Measurements from ENCODE around the gene DNAJC24. TPM values are rescaled to one million over a fixed set of nuclear protein-coding genes. Genes with fewer than 3 reads are reported as not detected.

The DNAJC24 gene
- total and polyA plus RNA-seq, 7 donors = 8.9 to 22.0 (median 14.9) TPM

GRCh38 chr11:31479066-31479465 lies 109.4 kb downstream of the DNAJC24 start:
- H3K9me3 ChIP-seq = no peaks in the 10 kb centered on the region
- H3K27ac ChIP-seq = no peak overlapping the region
- TF ChIP-seq CTCF (IDR thresholded peaks at IDR 0.05) = no peak
- H3K4me3 ChIP-seq = no peak overlapping the region
- intact Hi-C loops (cut with DNase I) = no loop called here
- no peaks in the 10 kb centered on the region for H3K27me3 ChIP-seq (ENCODE audit: insufficient read depth in 3 of 3, low read length in 2 of 3)
- ATAC-seq = no peak
- peaks cover 13% of the 10 kb centered on the region for H3K4me1 ChIP-seq
- no peak for DNase-seq
- H3K36me3 ChIP-seq (ENCODE audit: insufficient read depth in 1 of 2, low read depth in 1 of 2) = no peaks in the 10 kb centered on the region
- WGBS, 3 donors = 92 to 96% (median 94%) methylated on average over 4 of the region's 4 CpGs

- intact Hi-C loops (cut with DNase I) = no loop called here
- Histone ChIP-seq H3K36me3 (ENCODE audit: insufficient read depth in 1 of 2, low read depth in 1 of 2) (no peaks in the 10 kb centered on the region), H3K4me3 (no peak overlapping the region), H3K9me3 (no peaks in the 10 kb centered on the region), H3K27me3 (ENCODE audit: insufficient read depth in 3 of 3, low read length in 2 of 3) (no peaks in the 10 kb centered on the region), H3K4me1 (peaks cover 13% of the 10 kb centered on the region), H3K27ac (no peak overlapping the region)
- no peak for TF ChIP-seq CTCF (IDR thresholded peaks at IDR 0.05)
- WGBS, 3 donors = 88 to 93% (median 93%) methylated on average over 3 of the region's 3 CpGs
- DNase-seq = no peak
- ATAC-seq = no peak
These were observed 111.3 kb downstream of the DNAJC24 start for GRCh38 chr11:31480930-31481329.

Other genes starting within 250 kb of the DNAJC24 start
- not detected for gene DCDC1, start 121 bp upstream of the DNAJC24 start, total RNA-seq
- not detected for gene DCDC1, start 121 bp upstream of the DNAJC24 start, polyA plus RNA-seq
- gene IMMP1L, start 139.8 kb downstream of the DNAJC24 start, total RNA-seq = 10 to 100 TPM; 17.7 to 28.6 (median 24.4) TPM
- 10 to 100 TPM; 15.5 to 42.1 (median 38.8) TPM for gene IMMP1L, start 139.8 kb downstream of the DNAJC24 start, polyA plus RNA-seq
- 10 to 100 TPM in 2 of 4 donors, 1 to 10 TPM in 2; 7.7 to 12.9 (median 9.7) TPM for gene ELP4, start 139.9 kb downstream of the DNAJC24 start, total RNA-seq
- gene ELP4, start 139.9 kb downstream of the DNAJC24 start, polyA plus RNA-seq = 1 to 10 TPM; 4.2 to 8.6 (median 6.6) TPM

Data from psoas muscle (tissue), 8 donors.